ENCODE results near the gene KLHL3. TPM values are rescaled to one million over a fixed set of nuclear protein-coding genes. Genes with fewer than 3 reads are reported as not detected.

Gene KLHL3
- total and polyA plus RNA-seq, 5 experiments from 2014 or later: 2.7 to 37.2 (median 8.1) TPM

- POLR2A ChIA-PET: interaction anchor here (0.7 kb wide), 1 partner anchor 1559 kb away, joined by 4 read pairs; no protein-coding TSS in a partner anchor
- DNase-seq (no peak), ATAC-seq (no peak)
- Mint-ChIP-seq H3K9me3 (no peaks in the 10 kb centered on the region), H3K36me3 (peaks cover 6 to 84% (median 24%) of the 10 kb centered on the region in 3 donors), H3K27ac (peak overlapping the region in 2 of 10 donors; percentile 60 to 71), H3K27me3 (no peaks in the 10 kb centered on the region), H3K4me1 (no peaks in the 10 kb centered on the region), H3K4me3 (no peak overlapping the region)
These were observed 113.7 kb downstream of the KLHL3 start for GRCh38 chr5:137621861-137622823.

GRCh38 chr5:137621306-137621705, 114.6 kb downstream of the KLHL3 start:
- no peak overlapping the region for H3K4me3 Mint-ChIP-seq
- POLR2A ChIA-PET: interaction anchor here (0.7 kb wide), 1 partner anchor 1559 kb away, joined by 4 read pairs; no protein-coding TSS in a partner anchor
- H3K4me1 Mint-ChIP-seq: no peaks in the 10 kb centered on the region
- ATAC-seq: no peak
- DNase-seq: no peak
- H3K36me3 Mint-ChIP-seq: peaks cover 6 to 82% (median 24%) of the 10 kb centered on the region in 3 donors
- H3K27me3 Mint-ChIP-seq: no peaks in the 10 kb centered on the region
- no peaks in the 10 kb centered on the region for H3K9me3 Mint-ChIP-seq
- peak overlapping the region in 1 of 10 donors; percentile 71 for H3K27ac Mint-ChIP-seq

GRCh38 chr5:137619191-137619870, 116.6 kb downstream of the KLHL3 start:
- H3K36me3 Mint-ChIP-seq: peaks cover 0 to 63% (median 17%) of the 10 kb centered on the region in 3 donors

GRCh38 chr5:137618476-137618875, 117.4 kb downstream of the KLHL3 start:
- Mint-ChIP-seq H3K4me3 (no peak overlapping the region), H3K9me3 (no peaks in the 10 kb centered on the region), H3K27ac (no peak overlapping the region), H3K27me3 (no peaks in the 10 kb centered on the region), H3K36me3 (peaks cover 0 to 54% (median 17%) of the 10 kb centered on the region in 3 donors), H3K4me1 (no peaks in the 10 kb centered on the region)
- POLR2A ChIA-PET: no interaction called here
- ATAC-seq (no peak), DNase-seq (no peak)

More at GRCh38 chr5:137619191-137619870, 116.6 kb downstream of the KLHL3 start:
- ATAC-seq: no peak
- H3K9me3 Mint-ChIP-seq: no peaks in the 10 kb centered on the region
- POLR2A ChIA-PET: no interaction called here
- DNase-seq: no peak
- H3K27me3 Mint-ChIP-seq: no peaks in the 10 kb centered on the region
- no peak overlapping the region for H3K27ac Mint-ChIP-seq
- no peak overlapping the region for H3K4me3 Mint-ChIP-seq
- H3K4me1 Mint-ChIP-seq: no peaks in the 10 kb centered on the region

GRCh38 chr5:137617528-137618205, 118.2 kb downstream of the KLHL3 start:
- DNase-seq (no peak), ATAC-seq (no peak)
- Mint-ChIP-seq H3K9me3 (no peaks in the 10 kb centered on the region), H3K27ac (no peak overlapping the region), H3K4me3 (no peak overlapping the region), H3K36me3 (peaks cover 0 to 48% (median 12%) of the 10 kb centered on the region in 3 donors), H3K27me3 (no peaks in the 10 kb centered on the region), H3K4me1 (no peaks in the 10 kb centered on the region)
- POLR2A ChIA-PET: no interaction called here

- POLR2A ChIA-PET: no interaction called here
- Mint-ChIP-seq H3K36me3 (peaks cover 0 to 32% (median 4%) of the 10 kb centered on the region in 3 donors), H3K4me3 (no peak overlapping the region), H3K27ac (no peak overlapping the region), H3K27me3 (peaks cover 0 to 4% (median 0%) of the 10 kb centered on the region in 5 donors), H3K9me3 (no peaks in the 10 kb centered on the region), H3K4me1 (peaks cover 0 to under 1% (median 0%) of the 10 kb centered on the region in 4 donors)
- ATAC-seq (no peak), DNase-seq (no peak)
These were observed 119.8 kb downstream of the KLHL3 start for GRCh38 chr5:137616046-137616445.

- POLR2A ChIA-PET: no interaction called here
- ATAC-seq: no peak
- Mint-ChIP-seq H3K4me1 (peaks cover 0 to 3% (median 0%) of the 10 kb centered on the region in 4 donors), H3K4me3 (no peak overlapping the region), H3K36me3 (peaks cover 0 to 24% (median 0%) of the 10 kb centered on the region in 3 donors), H3K27ac (no peak overlapping the region), H3K27me3 (peaks cover 5 to 11% (median 6%) of the 10 kb centered on the region in 5 donors), H3K9me3 (no peaks in the 10 kb centered on the region)
- no peak for DNase-seq
These were observed 120.6 kb downstream of the KLHL3 start for GRCh38 chr5:137615171-137615775.

- no peak for ATAC-seq
These were observed 122.2 kb downstream of the KLHL3 start for GRCh38 chr5:137613554-137614265.

GRCh38 chr5:137612576-137612975, 123.3 kb downstream of the KLHL3 start:
- Mint-ChIP-seq H3K4me1 (peaks cover 0 to 3% (median 0%) of the 10 kb centered on the region in 4 donors), H3K27ac (peak overlapping the region in 1 of 10 donors; percentile 54), H3K4me3 (no peak overlapping the region), H3K36me3 (peaks cover 0 to 4% (median 0%) of the 10 kb centered on the region in 3 donors), H3K9me3 (no peaks in the 10 kb centered on the region), H3K27me3 (peaks cover 8 to 16% (median 11%) of the 10 kb centered on the region in 5 donors)
- POLR2A ChIA-PET: no interaction called here
- ATAC-seq: no peak
- DNase-seq: no peak

More at GRCh38 chr5:137613554-137614265, 122.2 kb downstream of the KLHL3 start:
- H3K9me3 Mint-ChIP-seq: no peaks in the 10 kb centered on the region
- POLR2A ChIA-PET: no interaction called here
- H3K36me3 Mint-ChIP-seq: peaks cover 0 to 8% (median 0%) of the 10 kb centered on the region in 3 donors
- no peak for DNase-seq
- H3K27me3 Mint-ChIP-seq: peaks cover 6 to 11% (median 8%) of the 10 kb centered on the region in 5 donors
- H3K4me3 Mint-ChIP-seq: no peak overlapping the region
- peak overlapping the region in 2 of 10 donors; percentile 53 to 56 for H3K27ac Mint-ChIP-seq
- peaks cover 0 to 3% (median 0%) of the 10 kb centered on the region in 4 donors for H3K4me1 Mint-ChIP-seq

GRCh38 chr5:137611794-137612435, 124.0 kb downstream of the KLHL3 start:
- POLR2A ChIA-PET: no interaction called here
- no peak overlapping the region for H3K4me3 Mint-ChIP-seq
- H3K27me3 Mint-ChIP-seq: peaks cover 11 to 20% (median 11%) of the 10 kb centered on the region in 5 donors
- H3K4me1 Mint-ChIP-seq: peaks cover 0 to 3% (median 0%) of the 10 kb centered on the region in 4 donors
- H3K9me3 Mint-ChIP-seq: no peaks in the 10 kb centered on the region
- no peak for ATAC-seq
- no peak for DNase-seq
- H3K27ac Mint-ChIP-seq: no peak overlapping the region
- H3K36me3 Mint-ChIP-seq: no peaks in the 10 kb centered on the region

- POLR2A ChIA-PET: no interaction called here
- no peak overlapping the region for H3K4me3 Mint-ChIP-seq
- no peak for DNase-seq
- H3K27ac Mint-ChIP-seq: no peak overlapping the region
- H3K36me3 Mint-ChIP-seq: no peaks in the 10 kb centered on the region
- H3K4me1 Mint-ChIP-seq: peaks cover 0 to 3% (median 0%) of the 10 kb centered on the region in 4 donors
- no peak for ATAC-seq
- peaks cover 11 to 21% (median 11%) of the 10 kb centered on the region in 5 donors for H3K27me3 Mint-ChIP-seq
- H3K9me3 Mint-ChIP-seq: no peaks in the 10 kb centered on the region
These were observed 124.8 kb downstream of the KLHL3 start for GRCh38 chr5:137611011-137611580.

Data from naive thymus-derived CD8-positive, alpha-beta T cell (primary cell).